Natural killer cell (primary cell): Measurements from ENCODE around the gene HOXA6. TPM values are rescaled to one million over a fixed set of nuclear protein-coding genes. Genes with fewer than 3 reads are reported as not detected.

Experiments used
- ATAC-seq, 3 donors: fragments of 150-1000 bp in 2 of 3; fragments of 200-7000 bp in 1 of 3; cut with Tn5 transposase; 1 replicate in 1 of 3; 2 replicates in 2 of 3; pipeline ENCODE4 v1.10.0; 2021; ENCODE audit warnings: mild to moderate bottlenecking in 2 of 3, moderate library complexity in 2 of 3
- DNase-seq, 2 donors: peaks; one replicate each; pipeline versions ENCODE4 v3.0.0 to v3.0.0-alpha.2; 2013 to 2021; ENCODE audit warnings: mixed read lengths in 1 of 2
- H3K27ac ChIP-seq: one replicate; pipeline ENCODE4 v1.5.1; 2013; ENCODE audit warnings: mild to moderate bottlenecking, low read length
- H3K27me3 ChIP-seq: one replicate; pipeline ENCODE4 v1.6.1; 2013; ENCODE audit warnings: low read length; ENCODE audit not compliant: control insufficient read depth, insufficient read depth
- H3K36me3 ChIP-seq: one replicate; pipeline ENCODE4 v1.6.1; 2013; ENCODE audit warnings: low read length; ENCODE audit not compliant: control insufficient read depth, insufficient read depth
- H3K4me1 ChIP-seq: one replicate; pipeline ENCODE4 v1.6.1; 2013; ENCODE audit warnings: low read length; ENCODE audit not compliant: control insufficient read depth, insufficient read depth
- H3K4me3 ChIP-seq: one replicate; pipeline ENCODE4 v1.5.1; 2013; ENCODE audit warnings: low read length
- H3K9me3 ChIP-seq: one replicate; pipeline ENCODE4 v1.6.1; 2013; ENCODE audit warnings: low read length; ENCODE audit not compliant: control insufficient read depth, insufficient read depth
- H3K27ac Mint-ChIP-seq, 2 donors: one replicate each; pipeline ENCODE4 v1.8.0; 2022; ENCODE audit warnings: mild to moderate bottlenecking in 2 of 2, mixed read lengths in 2 of 2, moderate library complexity in 1 of 2
- H3K27me3 Mint-ChIP-seq, 2 donors: one replicate each; pipeline ENCODE4 v1.8.0; 2022; ENCODE audit warnings: low read depth in 2 of 2, mixed read lengths in 2 of 2
- H3K36me3 Mint-ChIP-seq: one replicate; pipeline ENCODE4 v1.8.0; 2022; ENCODE audit warnings: mixed read lengths
- H3K4me1 Mint-ChIP-seq, 2 donors: one replicate each; pipeline ENCODE4 v1.8.0; 2022; ENCODE audit warnings: mixed read lengths in 2 of 2
- H3K4me3 Mint-ChIP-seq: one replicate; pipeline ENCODE4 v1.8.0; 2022; ENCODE audit warnings: mild to moderate bottlenecking, moderate library complexity, mixed read lengths
- H3K9me3 Mint-ChIP-seq, 2 donors: one replicate each; pipeline ENCODE4 v1.8.0; 2022; ENCODE audit warnings: mixed read lengths in 2 of 2
- CTCF ChIP-seq: fragments of 200-600 bp; IDR thresholded peaks from one replicate; pipeline ENCODE4 v1.8.0; 2022; ENCODE audit warnings: antibody characterized with exemption
- WGBS: methylation state at CpG from one replicate; pipeline ENCODE4 v1.1.7; 2013; ENCODE audit warnings: missing lambda C conversion rate; ENCODE audit not compliant: insufficient coverage; 5-methylcytosine and 5-hydroxymethylcytosine counted together
- intact Hi-C: fragments of 100-400 bp; cut with micrococcal nuclease; formaldehyde crosslinking; loops from one replicate; pipeline ENCODE4 v1.14.2; 2022
- total RNA-seq, 4 donors: library from RNA; stranded (reverse); fragments of 120-200 nt in 1 of 4; gene quantifications; one replicate each; pipeline versions ENCODE4 v1.2.3 to v1.2.4, GENCODE V29; 2013 to 2022

The HOXA6 gene
- total RNA-seq, 3 donors from 2014 or later (not counting 1 experiment from before 2014, with no cell fraction given): 0.28 to 0.65 (median 0.43) TPM

GRCh38 chr7:27131390-27131819 is 16.2 kb downstream of the HOXA6 start:
- Histone ChIP-seq H3K36me3 (no peaks in the 10 kb centered on the region), H3K4me1 (no peaks in the 10 kb centered on the region), H3K9me3 (no peaks in the 10 kb centered on the region), H3K27ac (peak overlapping the region; percentile 76), H3K27me3 (no peaks in the 10 kb centered on the region), H3K4me3 (peak overlapping the region; percentile 65)
- H3K27ac Mint-ChIP-seq: peak overlapping the region in 1 of 2 donors; percentile 45
- ATAC-seq: no peak
- intact Hi-C loops: no loop called here
- no peak for DNase-seq
- H3K27me3 Mint-ChIP-seq: peaks cover 28 to 41% of the 10 kb centered on the region in 2 donors
- no peaks in the 10 kb centered on the region for H3K4me1 Mint-ChIP-seq
- TF ChIP-seq CTCF: no peak
- no peaks in the 10 kb centered on the region for H3K9me3 Mint-ChIP-seq
- H3K36me3 Mint-ChIP-seq: no peaks in the 10 kb centered on the region
- 76% methylated on average over 11 of the region's 12 CpGs for WGBS
- H3K4me3 Mint-ChIP-seq: peak overlapping the region; percentile 65

- no peaks in the 10 kb centered on the region for H3K9me3 Mint-ChIP-seq
- WGBS: 33% methylated on average over 66 of the region's 67 CpGs
- Histone ChIP-seq H3K27ac (peak within 1 kb of the TSS; percentile 76), H3K4me1 (no peaks in the 10 kb centered on the region), H3K9me3 (no peaks in the 10 kb centered on the region), H3K4me3 (peak within 1 kb of the TSS; percentile 65), H3K27me3 (no peaks in the 10 kb centered on the region), H3K36me3 (no peaks in the 10 kb centered on the region)
- TF ChIP-seq CTCF: no peak
- ATAC-seq (peak; percentile 79 to 97 (median 96)), DNase-seq (peak; percentile 51 to 69)
- intact Hi-C loops: no loop called here
- no peaks in the 10 kb centered on the region for H3K4me1 Mint-ChIP-seq
- peak within 1 kb of the TSS; percentile 74 for H3K4me3 Mint-ChIP-seq
- H3K36me3 Mint-ChIP-seq: no peaks in the 10 kb centered on the region
- H3K27me3 Mint-ChIP-seq: peaks cover 26 to 41% of the 10 kb centered on the region in 2 donors
- H3K27ac Mint-ChIP-seq: peak within 1 kb of the TSS in 1 of 2 donors; percentile 45
These were observed 16.8 kb downstream of the HOXA6 start, which contains the start of gene HOXA4 for GRCh38 chr7:27130540-27131389. TSS of gene HOXA4 (minus strand) at chr7:27130757. CDS start at chr7:27130733, 24 bp downstream.

GRCh38 chr7:27129729-27130539 is 17.6 kb downstream of the HOXA6 start:
- Mint-ChIP-seq H3K4me3 (peak overlapping the region; percentile 64), H3K27ac (no peak overlapping the region), H3K27me3 (peaks cover 29 to 41% of the 10 kb centered on the region in 2 donors), H3K4me1 (no peaks in the 10 kb centered on the region), H3K36me3 (no peaks in the 10 kb centered on the region), H3K9me3 (no peaks in the 10 kb centered on the region)
- 60% methylated on average over 72 of the region's 72 CpGs for WGBS
- TF ChIP-seq CTCF: no peak
- H3K36me3 ChIP-seq: no peaks in the 10 kb centered on the region
- H3K9me3 ChIP-seq: no peaks in the 10 kb centered on the region
- no peaks in the 10 kb centered on the region for H3K27me3 ChIP-seq
- no peak overlapping the region for H3K4me3 ChIP-seq
- no peak overlapping the region for H3K27ac ChIP-seq
- ATAC-seq: peak in 1 of 3 donors; percentile 34
- no peak for DNase-seq
- intact Hi-C loops: no loop called here
- H3K4me1 ChIP-seq: no peaks in the 10 kb centered on the region
